Sciatic nerve (tissue), 2 donors: ENCODE results near the gene SMAGP. TPM values are rescaled to one million over a fixed set of nuclear protein-coding genes. Genes with fewer than 3 reads are reported as not detected.
"Not testable (repeated sequence)": the region's sequence is repeated elsewhere in the genome, so short reads cannot be mapped to it uniquely, and the experiment has no call there.

ENCODE experiments used
- ATAC-seq: fragments of 200-7000 bp; cut with Tn5 transposase; one replicate; pipeline ENCODE4 v1.9.1; 2020; ENCODE audit warnings: mild to moderate bottlenecking, moderate library complexity
- DNase-seq: peaks from one replicate; pipeline ENCODE4 v3.0.0-alpha.2; 2020; ENCODE audit warnings: low spot score
- intact Hi-C: fragments of 100-400 bp; cut with DNase I; formaldehyde crosslinking; loops from one replicate; pipeline ENCODE4 v1.14.2; 2022
- total RNA-seq: library from RNA; stranded (reverse); fragmentation: NEBNext Ultra II Directional; extraction: Animal tissue kit (Norgen Biotek cat#: 25700); gene quantifications from one replicate; pipeline ENCODE4 v1.2.1, GENCODE V29; 2021
- donor health status: DM: no; HTN: no; CAD: no.
- donor health status: DM: no; HTN: no; CAD: no.

Gene SMAGP
- total RNA-seq = 6.2 TPM

- DNase-seq (peak; percentile 68), ATAC-seq (peak; percentile 70)
- intact Hi-C loops = no loop called here
Observed at GRCh38 chr12:51270067-51270950, at the start of gene SMAGP. TSS of gene SMAGP (minus strand) at chr12:51270415. CDS start at chr12:51269278, 1,137 bp downstream.

- intact Hi-C loops = no loop called here
- DNase-seq (no peak), ATAC-seq (no peak)
Observed at GRCh38 chr12:51318846-51319599, 48.8 kb upstream of the SMAGP start.

DNA sequence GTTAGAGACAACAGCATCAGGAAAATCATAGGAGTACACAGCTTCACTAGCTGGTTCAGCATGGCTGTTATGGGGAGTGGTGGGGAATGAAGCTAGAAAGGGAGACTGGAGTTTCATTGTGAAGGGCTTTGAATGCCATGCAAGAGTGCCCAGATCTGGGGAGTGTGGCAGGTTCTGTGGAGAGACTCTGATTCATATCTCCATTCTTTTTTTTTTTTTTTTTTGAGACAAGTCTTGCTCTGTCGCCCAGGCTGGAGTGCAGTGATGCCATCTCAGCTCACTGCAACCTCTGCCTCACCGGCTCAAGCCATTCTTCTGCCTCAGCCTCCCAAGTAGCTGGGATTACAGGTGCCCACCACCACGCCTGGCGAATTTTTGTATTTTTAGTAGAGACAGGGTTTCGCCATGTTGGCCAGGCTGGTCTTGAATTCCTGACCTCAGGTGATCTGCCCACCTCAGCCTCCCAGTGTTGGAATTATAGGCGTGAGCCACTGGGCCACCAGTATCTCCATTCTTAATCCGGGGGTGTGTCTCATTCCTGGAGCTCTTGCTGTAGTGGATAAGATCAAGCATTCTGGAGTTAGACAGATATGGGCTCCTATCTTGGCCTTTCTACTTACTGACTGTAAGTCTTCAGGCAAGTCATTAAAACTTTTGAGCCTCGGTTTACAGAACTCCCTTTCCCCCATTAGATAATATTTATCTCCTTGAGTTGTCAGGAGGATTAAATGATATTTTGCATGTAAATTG, 48.0 kb upstream of the SMAGP start:
- intact Hi-C loops, DNase-seq, ATAC-seq: not testable (repeated sequence)

DNA sequence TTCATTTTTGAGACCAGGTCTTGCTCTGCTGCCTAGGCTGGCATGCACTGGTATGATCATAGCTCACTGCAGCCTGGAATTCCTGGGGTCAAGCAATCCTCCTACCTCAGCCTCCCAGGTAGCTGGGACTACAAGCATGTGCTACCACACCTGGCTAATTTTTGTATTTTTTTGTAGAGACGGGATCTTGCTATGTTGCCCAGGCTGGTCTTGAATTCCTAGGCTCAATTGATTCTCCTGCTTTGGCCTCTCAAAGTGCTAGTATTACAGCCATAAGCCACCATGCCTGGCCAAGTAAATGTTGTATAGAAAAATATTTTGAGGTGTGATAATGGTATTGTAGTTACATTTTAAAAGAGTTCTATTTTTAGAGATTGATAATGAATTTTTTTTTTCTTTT, 41.2 kb upstream of the SMAGP start:
- intact Hi-C loops = no loop called here
- ATAC-seq = no peak
- DNase-seq = no peak

DNA sequence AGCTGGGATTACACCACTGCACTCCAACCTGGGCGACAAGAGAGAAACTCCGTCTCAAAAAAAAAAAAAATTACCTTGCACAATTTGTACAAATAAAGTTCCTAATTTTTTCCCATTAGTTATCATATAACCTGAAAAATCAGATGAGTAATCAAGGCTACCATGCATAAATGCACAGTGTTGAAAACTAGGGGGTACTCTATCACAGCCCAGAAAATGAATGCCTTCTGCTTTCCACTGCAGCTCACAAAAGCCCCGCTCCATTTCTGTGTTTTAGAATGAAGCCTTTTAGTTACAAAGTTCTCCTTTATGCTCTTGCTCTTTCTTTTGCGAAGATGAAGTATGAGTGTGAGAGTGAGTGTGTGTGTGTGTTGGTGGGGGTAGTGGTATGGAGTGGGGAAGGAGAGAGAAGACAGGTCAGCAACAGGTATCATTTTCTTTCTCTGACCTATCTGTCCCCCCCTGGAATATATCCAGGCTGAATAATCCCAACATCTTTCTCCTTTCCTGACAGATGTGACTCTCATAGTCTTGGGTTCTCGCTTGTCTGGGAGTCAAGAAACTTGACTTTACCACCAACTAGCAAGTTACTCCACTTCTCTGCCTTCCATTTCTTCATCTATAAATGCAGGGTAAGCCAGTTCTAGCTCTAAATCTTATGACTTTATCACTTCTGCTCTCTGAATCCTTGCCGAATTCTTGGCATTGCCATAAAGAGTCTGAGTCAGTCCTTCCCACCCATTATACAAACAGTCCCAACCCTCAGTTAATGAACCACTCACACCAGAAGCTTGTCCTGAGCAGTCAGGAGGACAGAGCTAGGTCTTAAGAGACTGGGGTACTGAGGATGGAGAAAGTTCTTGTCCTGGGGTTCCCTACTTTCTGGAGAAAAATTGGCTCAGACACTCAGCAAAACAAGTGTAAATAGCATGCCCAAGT, 37.7 kb upstream of the SMAGP start:
- ATAC-seq = peak; percentile 32
- intact Hi-C loops = no loop called here
- DNase-seq = no peak

DNA sequence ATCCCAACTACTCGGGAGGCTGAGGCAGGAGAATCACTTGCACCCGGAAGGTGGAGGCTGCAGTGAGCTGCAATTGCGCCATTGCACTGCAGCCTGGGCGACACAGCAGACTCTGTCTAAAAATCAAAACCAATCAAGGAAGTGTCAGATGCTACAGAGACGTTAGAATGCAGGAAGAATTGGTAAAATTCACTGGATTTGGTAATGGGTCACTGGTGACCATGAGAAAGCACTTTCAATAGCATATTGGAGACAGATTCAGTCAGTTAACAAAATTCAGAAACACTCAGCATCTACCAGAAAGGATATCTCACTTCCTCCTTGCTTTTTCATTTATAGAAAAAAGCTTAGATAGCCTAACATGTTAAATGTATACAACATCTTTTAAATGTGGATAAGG, 36.3 kb upstream of the SMAGP start:
- ATAC-seq = no peak
- DNase-seq = no peak
- intact Hi-C loops = no loop called here

DNA sequence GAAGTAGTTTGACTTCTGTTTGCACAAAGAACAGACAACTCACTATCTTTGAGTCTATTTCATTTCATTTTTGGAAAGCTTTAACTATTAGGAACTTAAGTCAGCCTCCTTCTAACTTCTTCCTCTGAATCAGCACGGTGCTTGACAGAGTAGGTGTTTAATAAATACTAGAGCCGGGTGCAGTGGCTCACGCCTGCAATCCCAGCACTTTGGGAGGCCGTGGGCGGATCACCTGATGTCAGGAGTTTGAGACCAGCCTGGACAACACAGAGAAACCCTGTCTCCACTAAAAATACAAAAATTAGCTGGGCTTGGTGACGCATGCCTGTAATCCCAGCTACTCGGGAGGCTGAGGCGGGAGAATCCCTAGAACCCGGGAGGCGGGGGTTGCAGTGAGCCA, 30.6 kb upstream of the SMAGP start:
- ATAC-seq, intact Hi-C loops: not testable (repeated sequence)

DNA sequence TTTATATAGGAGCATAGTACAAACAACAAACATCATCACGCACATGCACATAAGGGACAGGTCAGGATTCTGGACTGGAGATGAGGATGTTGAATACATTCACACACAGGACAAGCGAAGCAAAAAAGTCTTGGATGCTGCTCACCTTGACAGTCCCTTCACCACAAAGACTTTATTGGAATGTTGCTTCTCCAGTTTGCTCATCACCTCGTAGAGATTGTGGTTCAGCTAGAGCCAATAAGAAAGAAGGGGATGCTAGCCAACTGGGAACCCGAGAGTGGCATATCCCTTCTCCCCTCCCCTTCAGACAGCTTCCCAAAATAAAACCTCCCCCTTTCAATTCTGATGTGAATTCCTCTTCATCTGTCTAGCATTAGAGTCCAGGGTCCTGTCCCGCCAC, 25.4 kb upstream of the SMAGP start:
- DNase-seq (no peak), ATAC-seq (no peak)
- intact Hi-C loops = no loop called here

More for the DNA sequence above, 30.6 kb upstream of the SMAGP start:
- not testable (repeated sequence) for DNase-seq

DNA sequence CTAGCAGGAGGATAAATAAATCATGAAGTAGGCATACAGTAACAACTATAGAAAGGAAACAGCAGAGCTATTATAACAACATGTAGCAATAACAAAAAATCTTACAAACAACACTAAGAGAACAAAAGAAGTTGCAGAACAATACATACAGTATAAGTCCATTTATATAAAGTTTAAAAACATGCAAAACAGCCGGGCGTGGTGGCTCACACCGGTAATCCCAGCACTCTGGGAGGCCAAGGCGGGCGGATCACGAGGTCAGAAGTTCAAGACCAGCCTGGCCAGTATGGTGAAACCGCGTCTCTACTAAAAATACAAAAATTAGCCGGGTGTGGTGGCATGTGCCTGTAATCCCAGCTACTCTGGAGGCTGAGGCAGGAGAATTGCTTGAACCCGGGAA, 23.9 kb upstream of the SMAGP start:
- DNase-seq, ATAC-seq, intact Hi-C loops: not testable (repeated sequence)

DNA sequence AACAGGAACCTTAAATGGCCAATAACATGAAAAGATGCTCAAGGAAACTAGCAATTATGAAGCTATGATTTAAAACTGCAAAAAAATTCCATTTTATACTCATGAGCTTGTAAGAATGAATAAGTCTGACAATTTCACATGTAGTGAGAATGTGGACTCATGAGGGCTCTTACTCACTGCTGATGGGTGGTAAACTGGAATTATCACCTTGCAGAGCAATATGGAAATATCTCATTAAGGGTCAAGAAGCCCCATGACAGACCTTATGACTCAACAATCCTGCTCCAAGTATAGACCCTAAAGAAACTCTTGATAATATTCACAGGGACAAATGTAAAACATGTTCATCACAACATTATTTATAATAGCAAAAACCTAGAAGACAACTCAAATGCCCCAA, 23.5 kb upstream of the SMAGP start:
- ATAC-seq (no peak), DNase-seq (no peak)
- intact Hi-C loops = no loop called here

- ATAC-seq (peak; percentile 46), DNase-seq (peak; percentile 63)
- intact Hi-C loops = not testable (repeated sequence)
Observed at GRCh38 chr12:51291603-51292513, 21.6 kb upstream of the SMAGP start.

DNA sequence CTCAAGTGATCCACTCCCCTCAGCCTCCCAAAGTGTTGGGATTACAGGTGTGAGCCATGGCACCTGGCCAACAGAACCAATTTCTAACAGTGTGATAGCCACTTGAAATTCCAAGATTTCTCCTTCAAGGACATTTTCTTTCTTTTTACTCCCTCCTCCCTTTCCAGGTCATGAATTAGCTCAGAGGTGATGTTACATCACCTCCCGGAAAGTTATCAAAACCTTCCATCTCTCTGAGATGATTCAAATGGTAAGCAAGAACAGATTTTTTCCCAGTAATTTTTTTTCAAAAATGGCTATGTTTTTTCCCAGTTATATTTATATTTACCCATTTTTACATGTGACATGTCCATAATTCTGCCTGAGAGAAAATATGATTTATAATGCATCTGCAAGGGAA, 15.6 kb upstream of the SMAGP start:
- DNase-seq (no peak), ATAC-seq (no peak)
- intact Hi-C loops = no loop called here

- DNase-seq (no peak), ATAC-seq (no peak)
- intact Hi-C loops = no loop called here
Observed at GRCh38 chr12:51281202-51281924, 11.1 kb upstream of the SMAGP start.

GRCh38 chr12:51275088-51275487, 4.9 kb upstream of the SMAGP start:
- DNase-seq = no peak
- intact Hi-C loops = no loop called here
- no peak for ATAC-seq

DNA sequence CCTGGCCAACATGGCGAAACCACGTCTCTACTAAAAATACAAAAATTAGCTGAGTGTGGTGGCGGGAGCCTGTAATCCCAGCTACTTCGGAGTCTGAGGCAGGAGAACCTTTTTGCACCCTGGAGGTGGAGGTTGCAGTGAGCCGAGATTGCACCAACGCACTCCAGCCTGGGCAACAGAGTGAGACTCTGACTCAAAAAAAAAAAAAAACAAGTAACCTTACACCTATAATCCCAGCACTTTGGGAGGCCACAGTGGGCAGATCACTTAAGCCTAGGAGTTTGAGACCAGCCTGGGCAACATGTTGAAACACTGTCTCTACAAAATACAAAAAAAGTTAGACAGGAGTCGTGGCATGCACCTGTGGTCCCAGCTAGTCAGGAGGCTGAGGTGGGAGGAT, 2.6 kb upstream of the SMAGP start:
- ATAC-seq, intact Hi-C loops, DNase-seq: not testable (repeated sequence)

DNA sequence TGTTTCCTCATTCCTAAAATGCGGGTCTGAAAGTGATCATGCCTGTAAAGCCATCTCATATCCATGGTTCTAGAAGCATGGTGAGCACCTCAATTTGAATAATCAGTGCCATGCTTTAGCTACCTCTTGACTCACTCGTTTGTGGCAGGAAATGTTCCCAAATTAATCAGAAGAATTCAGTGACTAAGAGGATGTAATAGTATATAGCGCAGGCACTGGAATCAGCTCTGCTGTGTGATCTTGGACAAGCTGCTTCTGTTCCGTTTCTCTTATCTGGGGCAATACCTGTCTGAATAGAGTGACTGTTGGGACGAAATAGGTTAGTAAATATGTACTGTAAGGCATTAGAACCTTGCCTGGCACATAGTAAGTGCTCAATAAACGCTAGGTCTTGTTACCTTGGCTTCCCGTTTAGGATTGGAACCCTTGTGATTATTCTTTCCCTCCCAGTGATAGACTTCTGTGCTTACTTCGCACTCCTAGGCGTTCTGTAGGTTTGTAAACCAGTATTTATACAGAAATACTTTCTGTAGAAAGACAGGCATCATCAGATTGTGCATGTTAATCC, 820 bp upstream of the SMAGP start:
- intact Hi-C loops = no loop called here
- DNase-seq = no peak
- peak; percentile 7 for ATAC-seq
